ENCODE results near the gene ALDH3A2. TPM values are rescaled to one million over a fixed set of nuclear protein-coding genes. Genes with fewer than 3 reads are reported as not detected.

Gene ALDH3A2
- total RNA-seq, 3 donors from 2014 or later, result 123 to 141 (median 137) TPM

GRCh38 chr17:19618015-19618414, 30.5 kb upstream of the ALDH3A2 start:
- no peaks in the 10 kb centered on the region for H3K27me3 ChIP-seq
- H3K4me1 ChIP-seq, result no peaks in the 10 kb centered on the region
- intact Hi-C loops (cut with DNase I; ENCODE audit: low total_unique reads), result no loop called here
- H3K9me3 ChIP-seq, result peaks cover 32 to 47% of the 10 kb centered on the region in 2 donors
- H3K4me3 ChIP-seq, result no peak overlapping the region
- H3K27ac ChIP-seq, result no peak overlapping the region
- TF ChIP-seq POLR2A (IDR thresholded peaks at IDR 0.05), result no peak
- H3K36me3 ChIP-seq, result no peaks in the 10 kb centered on the region
- no peak for DNase-seq (ENCODE audit: low spot score in 2 of 2)

GRCh38 chr17:19619705-19620325, 28.7 kb upstream of the ALDH3A2 start:
- intact Hi-C loops (cut with DNase I; ENCODE audit: low total_unique reads), result no loop called here
- no peaks in the 10 kb centered on the region for H3K36me3 ChIP-seq
- H3K9me3 ChIP-seq, result peaks cover 32 to 47% of the 10 kb centered on the region in 2 donors
- no peak overlapping the region for H3K4me3 ChIP-seq
- H3K4me1 ChIP-seq, result no peaks in the 10 kb centered on the region
- H3K27me3 ChIP-seq, result no peaks in the 10 kb centered on the region
- H3K27ac ChIP-seq, result no peak overlapping the region
- no peak for TF ChIP-seq POLR2A (IDR thresholded peaks at IDR 0.05)
- no peak for TF ChIP-seq POLR2AphosphoS5 (IDR thresholded peaks at IDR 0.05)
- TF ChIP-seq, protein P1, sequence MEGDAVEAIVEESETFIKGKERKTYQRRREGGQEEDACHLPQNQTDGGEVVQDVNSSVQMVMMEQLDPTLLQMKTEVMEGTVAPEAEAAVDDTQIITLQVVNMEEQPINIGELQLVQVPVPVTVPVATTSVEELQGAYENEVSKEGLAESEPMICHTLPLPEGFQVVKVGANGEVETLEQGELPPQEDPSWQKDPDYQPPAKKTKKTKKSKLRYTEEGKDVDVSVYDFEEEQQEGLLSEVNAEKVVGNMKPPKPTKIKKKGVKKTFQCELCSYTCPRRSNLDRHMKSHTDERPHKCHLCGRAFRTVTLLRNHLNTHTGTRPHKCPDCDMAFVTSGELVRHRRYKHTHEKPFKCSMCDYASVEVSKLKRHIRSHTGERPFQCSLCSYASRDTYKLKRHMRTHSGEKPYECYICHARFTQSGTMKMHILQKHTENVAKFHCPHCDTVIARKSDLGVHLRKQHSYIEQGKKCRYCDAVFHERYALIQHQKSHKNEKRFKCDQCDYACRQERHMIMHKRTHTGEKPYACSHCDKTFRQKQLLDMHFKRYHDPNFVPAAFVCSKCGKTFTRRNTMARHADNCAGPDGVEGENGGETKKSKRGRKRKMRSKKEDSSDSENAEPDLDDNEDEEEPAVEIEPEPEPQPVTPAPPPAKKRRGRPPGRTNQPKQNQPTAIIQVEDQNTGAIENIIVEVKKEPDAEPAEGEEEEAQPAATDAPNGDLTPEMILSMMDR (IDR thresholded peaks at IDR 0.05), result no peak
- no peak for DNase-seq (ENCODE audit: low spot score in 2 of 2)

DNA sequence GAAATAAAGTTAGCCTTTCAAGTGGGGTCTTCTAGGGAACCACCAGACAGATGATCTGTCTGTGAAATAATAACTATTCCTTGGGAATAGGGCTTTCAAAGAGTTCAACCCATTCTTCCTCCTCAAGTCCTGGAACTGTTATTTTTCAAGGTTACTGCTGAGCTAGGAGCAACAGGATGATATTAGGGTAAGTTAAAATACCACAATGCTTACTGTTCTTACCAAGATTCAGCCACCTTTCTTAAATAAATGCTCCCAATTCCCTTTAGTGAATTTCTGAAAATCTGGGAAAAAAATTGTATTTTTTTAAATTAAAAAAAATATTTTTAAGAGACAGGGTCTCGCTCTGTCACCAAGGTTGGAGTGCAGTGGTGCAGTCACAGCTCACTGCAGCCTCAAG, 26.9 kb upstream of the ALDH3A2 start:
- TF ChIP-seq POLR2AphosphoS5 (IDR thresholded peaks at IDR 0.05) (no peak), POLR2A (IDR thresholded peaks at IDR 0.05) (no peak)
- TF ChIP-seq, protein P1 (IDR thresholded peaks at IDR 0.05), result no peak

DNA sequence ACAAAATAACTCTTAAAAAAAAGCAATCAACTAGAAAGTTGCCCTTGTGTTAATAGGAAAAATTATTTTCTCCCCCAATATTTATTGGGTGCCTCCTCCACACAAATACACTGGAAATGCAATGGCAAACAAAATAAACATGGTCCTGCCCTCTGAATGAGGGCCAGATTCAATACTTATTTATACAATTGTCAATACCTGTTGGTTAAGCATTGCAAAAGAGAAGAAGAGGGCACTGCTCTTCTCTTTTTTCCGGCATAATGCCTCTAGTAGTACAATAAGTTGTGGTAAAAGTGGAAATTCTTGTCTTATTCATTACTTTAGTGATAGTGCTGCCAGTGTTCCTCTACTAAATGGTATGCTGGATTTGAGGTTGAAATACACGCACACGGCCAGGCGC, 22.5 kb upstream of the ALDH3A2 start:
- peaks cover 4 to 10% of the 10 kb centered on the region in 2 donors for H3K9me3 ChIP-seq
- no peak overlapping the region for H3K27ac ChIP-seq
- TF ChIP-seq POLR2A (IDR thresholded peaks at IDR 0.05) (no peak), POLR2AphosphoS5 (IDR thresholded peaks at IDR 0.05) (no peak)
- TF ChIP-seq, protein P1 (IDR thresholded peaks at IDR 0.05), result no peak
- H3K4me1 ChIP-seq, result no peaks in the 10 kb centered on the region
- H3K27me3 ChIP-seq, result no peaks in the 10 kb centered on the region
- intact Hi-C loops (cut with DNase I; ENCODE audit: low total_unique reads), result no loop called here
- no peak overlapping the region for H3K4me3 ChIP-seq
- DNase-seq (ENCODE audit: low spot score in 2 of 2), result no peak
- H3K36me3 ChIP-seq, result no peaks in the 10 kb centered on the region

More for the DNA sequence above, 26.9 kb upstream of the ALDH3A2 start:
- Histone ChIP-seq H3K27me3 (no peaks in the 10 kb centered on the region), H3K27ac (no peak overlapping the region), H3K9me3 (peaks cover 32 to 47% of the 10 kb centered on the region in 2 donors), H3K4me3 (no peak overlapping the region), H3K4me1 (no peaks in the 10 kb centered on the region), H3K36me3 (no peaks in the 10 kb centered on the region)
- no peak for DNase-seq (ENCODE audit: low spot score in 2 of 2)
- intact Hi-C loops (cut with DNase I; ENCODE audit: low total_unique reads), result no loop called here

DNA sequence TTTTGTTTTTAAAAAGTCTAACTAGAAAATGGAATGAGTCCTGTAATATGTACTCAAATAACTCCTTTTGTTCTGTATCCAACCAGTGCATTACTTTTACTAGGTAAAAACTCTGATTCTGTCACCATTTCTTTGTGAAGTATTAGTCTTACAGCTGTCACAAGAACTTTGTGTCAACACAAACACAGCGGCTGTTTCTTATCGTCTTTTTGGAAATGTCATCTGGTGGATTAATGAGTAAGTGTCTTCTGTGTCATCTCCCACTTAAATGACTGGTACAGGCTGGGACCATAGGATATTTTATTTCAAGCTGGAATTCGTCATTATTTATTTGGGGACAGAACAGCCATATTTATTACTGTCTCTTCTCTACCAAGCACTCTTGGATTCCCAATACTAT, 19.1 kb upstream of the ALDH3A2 start:
- intact Hi-C loops (cut with DNase I; ENCODE audit: low total_unique reads), result no loop called here
- H3K9me3 ChIP-seq, result no peaks in the 10 kb centered on the region
- no peak overlapping the region for H3K4me3 ChIP-seq
- H3K36me3 ChIP-seq, result no peaks in the 10 kb centered on the region
- H3K4me1 ChIP-seq, result no peaks in the 10 kb centered on the region
- H3K27ac ChIP-seq, result no peak overlapping the region
- H3K27me3 ChIP-seq, result no peaks in the 10 kb centered on the region
- no peak for DNase-seq (ENCODE audit: low spot score in 2 of 2)
- TF ChIP-seq POLR2AphosphoS5 (IDR thresholded peaks at IDR 0.05), result no peak
- TF ChIP-seq, protein P1 (IDR thresholded peaks at IDR 0.05), result no peak
- TF ChIP-seq POLR2A (IDR thresholded peaks at IDR 0.05), result no peak
